Thyroid gland (tissue), 4 donors: Measurements from ENCODE around the gene RASA3.

Experiments used
- POLR2A ChIP-seq, 2 donors: fragments of 450-650 bp; IDR thresholded peaks; one replicate each; pipeline ENCODE4 v1.6.1; 2017; ENCODE audit warnings: antibody characterized with exemption in 2 of 2, mild to moderate bottlenecking in 2 of 2, moderate library complexity in 1 of 2
- TF ChIP-seq, protein P1 (sequence below), 6 experiments: fragments of 200-600 bp in 3 of 6; fragments of 450-650 bp in 3 of 6; sonication (generic) in 3 of 6; IDR thresholded peaks; one replicate each; pipeline ENCODE4 v1.5.1; 2016 to 2019; ENCODE audit warnings: antibody characterized with exemption in 6 of 6, mild to moderate bottlenecking in 2 of 6, inconsistent platforms in 1 of 6, moderate library complexity in 1 of 6

DNA sequence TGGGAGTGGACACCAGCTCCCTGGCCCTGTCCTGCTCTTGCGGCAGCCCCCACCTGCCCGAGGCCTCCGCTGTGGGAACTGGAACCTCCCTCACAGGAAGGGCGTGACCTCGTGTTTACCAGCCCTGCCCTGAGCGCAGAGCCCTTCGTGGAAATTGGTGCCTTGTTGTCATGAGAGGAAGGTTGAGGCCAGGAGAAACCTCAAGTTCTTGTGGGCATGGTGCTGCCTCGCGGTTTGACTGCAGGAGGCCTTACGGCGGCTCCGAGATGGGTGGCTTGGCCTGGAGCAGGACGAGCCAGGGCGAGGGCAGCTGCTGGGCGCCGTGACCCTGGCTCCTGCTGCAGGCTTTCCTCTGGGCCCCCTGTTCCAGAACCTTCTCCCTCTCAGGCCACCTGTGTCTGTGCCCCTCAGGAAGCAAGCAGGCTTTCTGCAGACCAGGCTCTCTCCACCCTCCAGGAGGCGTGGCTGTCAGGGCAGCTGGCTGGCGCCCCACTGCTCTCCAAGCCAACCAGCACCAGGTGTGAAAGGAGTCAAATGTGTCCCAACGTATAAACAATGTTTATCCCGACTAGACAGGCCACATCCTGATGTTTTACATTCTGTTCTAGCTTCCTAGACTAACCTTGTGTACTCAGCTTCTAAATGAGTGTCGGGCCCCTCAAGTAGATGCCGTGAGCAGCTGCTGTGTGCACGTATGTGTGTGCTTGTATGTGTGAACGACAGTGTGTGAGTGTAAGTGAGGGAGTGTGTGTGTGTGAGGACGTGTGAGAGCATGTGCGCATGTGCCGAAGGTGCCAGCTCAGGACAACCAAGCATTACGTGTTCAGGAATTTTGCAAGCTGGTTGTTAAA is 10.4 kb upstream of the RASA3 start:
- TF ChIP-seq, protein P1, sequence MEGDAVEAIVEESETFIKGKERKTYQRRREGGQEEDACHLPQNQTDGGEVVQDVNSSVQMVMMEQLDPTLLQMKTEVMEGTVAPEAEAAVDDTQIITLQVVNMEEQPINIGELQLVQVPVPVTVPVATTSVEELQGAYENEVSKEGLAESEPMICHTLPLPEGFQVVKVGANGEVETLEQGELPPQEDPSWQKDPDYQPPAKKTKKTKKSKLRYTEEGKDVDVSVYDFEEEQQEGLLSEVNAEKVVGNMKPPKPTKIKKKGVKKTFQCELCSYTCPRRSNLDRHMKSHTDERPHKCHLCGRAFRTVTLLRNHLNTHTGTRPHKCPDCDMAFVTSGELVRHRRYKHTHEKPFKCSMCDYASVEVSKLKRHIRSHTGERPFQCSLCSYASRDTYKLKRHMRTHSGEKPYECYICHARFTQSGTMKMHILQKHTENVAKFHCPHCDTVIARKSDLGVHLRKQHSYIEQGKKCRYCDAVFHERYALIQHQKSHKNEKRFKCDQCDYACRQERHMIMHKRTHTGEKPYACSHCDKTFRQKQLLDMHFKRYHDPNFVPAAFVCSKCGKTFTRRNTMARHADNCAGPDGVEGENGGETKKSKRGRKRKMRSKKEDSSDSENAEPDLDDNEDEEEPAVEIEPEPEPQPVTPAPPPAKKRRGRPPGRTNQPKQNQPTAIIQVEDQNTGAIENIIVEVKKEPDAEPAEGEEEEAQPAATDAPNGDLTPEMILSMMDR (IDR thresholded peaks at IDR 0.05): no peak
- TF ChIP-seq POLR2A (IDR thresholded peaks at IDR 0.05): no peak
